Activated CD4-positive, alpha-beta T cell treated with anti-CD3 and anti-CD28 coated beads for 36 hours (primary cell): ENCODE results near the gene THPO. TPM values are rescaled to one million over a fixed set of nuclear protein-coding genes. Genes with fewer than 3 reads are reported as not detected.
A peak's percentile ranks its signal among the peaks of the same experiment; 100 is the strongest.

Experiments
- ATAC-seq: fragments of 200-7000 bp; cut with Tn5 transposase; one replicate; pipeline ENCODE4 v1.10.0; 2021; ENCODE audit warnings: mild to moderate bottlenecking, moderate library complexity
- CTCF ChIA-PET: fragments of 350-600 bp; sonication (Branson Sonifier 250); formaldehyde crosslinking; loops from one replicate; lab custom pipeline; 2021; ENCODE audit warnings: antibody characterized with exemption; lab: Charles Lee
- POLR2A ChIA-PET: fragments of 350-600 bp; sonication (Branson Sonifier 250); formaldehyde crosslinking; loops from one replicate; lab custom pipeline; 2021; ENCODE audit warnings: antibody characterized with exemption, inconsistent platforms; lab: Charles Lee
- DNase-seq: peaks from one replicate; pipeline ENCODE4 v3.0.0-alpha.2; 2020
- H3K27ac Mint-ChIP-seq: one replicate; pipeline ENCODE4 v1.8.0; 2021; ENCODE audit warnings: mixed read lengths
- H3K27me3 Mint-ChIP-seq: one replicate; pipeline ENCODE4 v1.8.0; 2021; ENCODE audit warnings: mixed read lengths
- H3K36me3 Mint-ChIP-seq: one replicate; pipeline ENCODE4 v1.8.0; 2021; ENCODE audit warnings: low read depth, mixed read lengths
- H3K4me1 Mint-ChIP-seq: one replicate; pipeline ENCODE4 v1.8.0; 2021; ENCODE audit warnings: mixed read lengths
- H3K4me3 Mint-ChIP-seq: one replicate; pipeline ENCODE4 v1.8.0; 2021; ENCODE audit warnings: mild to moderate bottlenecking, moderate library complexity, mixed read lengths
- H3K9me3 Mint-ChIP-seq: one replicate; pipeline ENCODE4 v1.8.0; 2021; ENCODE audit warnings: low read depth, mixed read lengths
- intact Hi-C, 2 experiments: fragments of 100-400 bp; cut with DNase I in 1 of 2; cut with micrococcal nuclease in 1 of 2; formaldehyde crosslinking; loops; one replicate each; pipeline versions ENCODE4 v1.14.2 to v1.15.1; 2022 to 2024; cut with DNase I, micrococcal nuclease
- total RNA-seq, 2 experiments: library from RNA; stranded (reverse); gene quantifications; one replicate each; pipeline ENCODE4 v1.2.3, GENCODE V29; 2021

THPO gene
- total RNA-seq, 2 experiments from 2014 or later = not detected

DNA sequence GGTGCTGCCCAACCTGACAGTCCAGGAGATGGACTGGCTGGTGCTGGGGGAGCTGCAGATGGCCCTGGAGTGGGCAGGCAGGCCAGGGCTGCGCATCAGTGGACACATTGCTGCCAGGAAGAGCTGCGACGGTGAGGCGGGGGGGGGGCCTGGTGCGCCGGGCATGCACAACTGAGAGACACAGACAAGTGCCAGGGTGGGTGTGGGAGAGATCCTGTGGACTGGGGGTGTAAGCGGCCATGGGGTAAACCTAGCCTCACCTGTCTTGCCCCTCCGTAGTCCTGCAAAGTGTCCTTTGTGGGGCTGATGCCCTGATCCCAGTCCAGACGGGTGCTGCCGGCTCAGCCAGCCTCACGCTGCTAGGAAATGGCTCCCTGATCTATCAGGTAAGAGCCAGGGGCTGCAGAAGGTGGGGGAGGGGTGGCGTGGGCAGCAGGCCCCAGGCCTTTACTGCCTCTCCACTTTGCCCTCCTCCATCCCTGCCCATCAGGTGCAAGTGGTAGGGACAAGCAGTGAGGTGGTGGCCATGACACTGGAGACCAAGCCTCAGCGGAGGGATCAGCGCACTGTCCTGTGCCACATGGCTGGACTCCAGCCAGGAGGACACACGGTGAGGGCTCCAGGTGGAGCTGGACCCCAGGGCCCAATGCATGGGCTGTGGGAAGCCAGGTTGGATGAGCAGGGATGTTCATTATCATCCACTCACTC lies 5.2 kb upstream of the THPO start:
- Mint-ChIP-seq H3K9me3 (no peaks in the 10 kb centered on the region), H3K27ac (no peak overlapping the region), H3K4me1 (peaks cover 6% of the 10 kb centered on the region), H3K4me3 (no peak overlapping the region), H3K27me3 (peaks cover 38% of the 10 kb centered on the region), H3K36me3 (no peaks in the 10 kb centered on the region)
- POLR2A ChIA-PET = no interaction called here
- CTCF ChIA-PET = interaction anchor here (1.3 to 2.7 kb wide), 3 partner anchors 9 to 159 kb away, joined by 4 to 13 read pairs (median 4); no protein-coding TSS in a partner anchor
- ATAC-seq (no peak), DNase-seq (no peak)
- intact Hi-C loops = no loop called here

DNA sequence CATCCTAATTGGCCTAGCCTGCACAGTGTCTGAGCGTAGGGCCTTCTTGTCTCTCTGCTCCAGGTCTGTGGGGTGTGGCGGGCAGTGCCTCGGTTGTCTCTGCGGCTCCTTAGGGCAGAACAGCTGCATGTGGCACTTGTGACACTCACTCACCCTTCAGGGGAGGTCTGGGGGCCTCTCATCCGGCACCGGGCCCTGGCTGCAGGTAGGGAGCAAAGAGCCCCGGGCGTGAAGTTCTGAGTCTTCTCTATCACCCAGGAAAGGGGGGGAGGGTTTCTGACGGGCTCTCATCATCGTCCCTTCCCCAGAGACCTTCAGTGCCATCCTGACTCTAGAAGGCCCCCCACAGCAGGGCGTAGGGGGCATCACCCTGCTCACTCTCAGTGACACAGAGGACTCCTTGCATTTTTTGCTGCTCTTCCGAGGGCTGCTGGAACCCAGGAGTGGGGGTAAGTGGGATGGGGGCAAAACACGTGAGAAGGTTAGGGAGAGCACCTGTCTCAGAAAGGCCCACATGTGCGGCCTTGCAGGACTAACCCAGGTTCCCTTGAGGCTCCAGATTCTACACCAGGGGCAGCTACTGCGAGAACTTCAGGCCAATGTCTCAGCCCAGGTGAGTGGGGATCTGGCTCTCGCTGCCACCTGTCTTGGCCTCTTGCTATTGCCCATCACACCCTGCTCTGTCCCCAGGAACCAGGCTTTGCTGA lies 4.5 kb upstream of the THPO start:
- peaks cover 6% of the 10 kb centered on the region for H3K4me1 Mint-ChIP-seq
- ChIA-PET POLR2A (no interaction called here), CTCF (interaction anchor here (0.6 to 2.7 kb wide), 3 partner anchors 10 to 31 kb away, joined by 3 to 13 read pairs (median 4); no protein-coding TSS in a partner anchor)
- H3K4me3 Mint-ChIP-seq = no peak overlapping the region
- intact Hi-C loops = no loop called here
- H3K27me3 Mint-ChIP-seq = peaks cover 43% of the 10 kb centered on the region
- no peak for ATAC-seq
- DNase-seq = no peak
- no peaks in the 10 kb centered on the region for H3K9me3 Mint-ChIP-seq
- H3K27ac Mint-ChIP-seq = no peak overlapping the region
- H3K36me3 Mint-ChIP-seq = no peaks in the 10 kb centered on the region

DNA sequence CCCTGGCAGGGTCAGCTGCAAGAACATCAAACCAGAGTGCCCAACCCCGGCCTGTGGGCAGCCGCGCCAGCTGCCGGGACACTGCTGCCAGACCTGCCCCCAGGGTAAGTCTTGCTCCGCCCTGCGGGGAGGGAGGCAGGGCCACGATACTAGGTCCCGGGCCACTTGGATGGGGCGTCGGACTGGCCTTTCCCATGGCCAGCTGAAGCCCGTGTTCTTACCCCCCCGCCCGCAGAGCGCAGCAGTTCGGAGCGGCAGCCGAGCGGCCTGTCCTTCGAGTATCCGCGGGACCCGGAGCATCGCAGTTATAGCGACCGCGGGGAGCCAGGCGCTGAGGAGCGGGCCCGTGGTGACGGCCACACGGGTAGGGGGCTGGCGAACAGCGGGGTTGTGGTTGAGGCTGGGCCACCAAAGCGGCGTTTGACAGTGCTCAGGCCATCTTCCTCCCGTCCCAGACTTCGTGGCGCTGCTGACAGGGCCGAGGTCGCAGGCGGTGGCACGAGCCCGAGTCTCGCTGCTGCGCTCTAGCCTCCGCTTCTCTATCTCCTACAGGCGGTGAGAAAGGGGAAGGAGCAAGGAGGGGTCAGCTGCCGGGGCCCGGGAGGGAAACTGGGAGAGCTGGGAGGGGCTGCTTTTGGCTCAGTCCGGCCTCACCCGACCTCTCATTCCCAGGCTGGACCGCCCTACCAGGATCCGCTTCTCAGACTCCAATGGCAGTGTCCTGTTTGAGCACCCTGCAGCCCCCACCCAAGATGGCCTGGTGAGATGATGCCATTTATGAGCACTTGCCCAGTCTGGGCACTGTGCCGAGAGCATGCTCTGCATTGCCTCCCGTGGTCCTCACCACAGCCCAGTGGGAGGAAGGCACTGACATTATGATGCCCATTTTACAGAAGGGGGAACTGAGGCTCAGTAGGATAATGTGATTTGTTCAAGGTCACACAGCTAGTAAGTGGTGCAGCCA lies 3.5 kb upstream of the THPO start:
- Mint-ChIP-seq H3K4me1 (peaks cover 6% of the 10 kb centered on the region), H3K27ac (no peak overlapping the region), H3K9me3 (no peaks in the 10 kb centered on the region), H3K4me3 (no peak overlapping the region), H3K27me3 (peaks cover 47% of the 10 kb centered on the region), H3K36me3 (no peaks in the 10 kb centered on the region)
- POLR2A ChIA-PET = no interaction called here
- DNase-seq = no peak
- CTCF ChIA-PET = interaction anchor here (0.6 to 2.7 kb wide), 5 partner anchors 10 to 160 kb away, joined by 3 to 13 read pairs (median 4); no protein-coding TSS in a partner anchor
- peak; percentile 17 for ATAC-seq
- intact Hi-C loops = no loop called here

DNA sequence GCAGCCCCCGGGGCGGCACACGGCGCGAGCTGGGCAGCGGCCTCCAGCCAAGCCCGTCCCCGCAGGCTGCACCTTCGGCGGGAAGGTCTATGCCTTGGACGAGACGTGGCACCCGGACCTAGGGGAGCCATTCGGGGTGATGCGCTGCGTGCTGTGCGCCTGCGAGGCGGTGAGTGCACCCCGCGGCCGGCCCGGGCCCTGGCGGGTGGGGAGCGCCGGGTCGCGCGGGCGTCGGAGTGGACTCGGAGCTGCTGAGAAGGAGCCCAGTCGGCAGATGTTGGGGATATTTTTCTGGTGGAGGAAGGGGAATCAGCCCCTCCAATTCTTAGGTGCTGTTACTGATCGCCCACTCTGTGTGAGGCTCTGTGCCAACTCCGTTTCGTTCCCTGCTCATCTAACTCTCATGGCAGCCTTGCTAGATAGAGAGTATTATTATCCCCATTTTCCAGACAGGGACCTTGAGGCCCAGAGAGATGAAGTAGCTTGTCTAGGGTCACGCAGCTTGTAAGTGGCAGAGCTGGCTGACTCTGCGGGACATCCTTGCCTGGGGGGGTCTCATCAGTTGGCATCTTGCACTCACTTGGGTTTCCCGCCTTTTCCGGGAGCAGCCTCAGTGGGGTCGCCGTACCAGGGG lies 2.7 kb upstream of the THPO start:
- ATAC-seq (peak; percentile 40), DNase-seq (peak; percentile 41)
- no peak overlapping the region for H3K27ac Mint-ChIP-seq
- ChIA-PET POLR2A (no interaction called here), CTCF (interaction anchor here (0.6 to 1.6 kb wide), 4 partner anchors 9 to 161 kb away, joined by 3 to 5 read pairs (median 4); no protein-coding TSS in a partner anchor)
- peaks cover 47% of the 10 kb centered on the region for H3K27me3 Mint-ChIP-seq
- no peaks in the 10 kb centered on the region for H3K9me3 Mint-ChIP-seq
- H3K36me3 Mint-ChIP-seq = no peaks in the 10 kb centered on the region
- H3K4me1 Mint-ChIP-seq = peaks cover 6% of the 10 kb centered on the region
- H3K4me3 Mint-ChIP-seq = peak overlapping the region; percentile 41
- intact Hi-C loops = no loop called here

DNA sequence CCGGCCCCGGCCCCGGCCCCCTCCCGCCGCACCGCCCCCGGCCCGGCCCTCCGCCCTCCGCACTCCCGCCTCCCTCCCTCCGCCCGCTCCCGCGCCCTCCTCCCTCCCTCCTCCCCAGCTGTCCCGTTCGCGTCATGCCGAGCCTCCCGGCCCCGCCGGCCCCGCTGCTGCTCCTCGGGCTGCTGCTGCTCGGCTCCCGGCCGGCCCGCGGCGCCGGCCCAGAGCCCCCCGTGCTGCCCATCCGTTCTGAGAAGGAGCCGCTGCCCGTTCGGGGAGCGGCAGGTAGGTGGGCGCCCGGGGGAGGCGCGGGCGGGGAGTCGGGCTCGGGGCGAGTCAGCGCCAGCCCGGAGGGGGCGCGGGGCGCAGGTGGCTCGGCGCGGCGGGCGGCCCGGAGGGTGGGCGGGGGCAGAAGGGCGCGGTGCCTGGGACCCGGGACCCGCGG lies 2.2 kb upstream of the THPO start:
- Mint-ChIP-seq H3K27me3 (peaks cover 50% of the 10 kb centered on the region), H3K36me3 (no peaks in the 10 kb centered on the region), H3K9me3 (no peaks in the 10 kb centered on the region), H3K4me1 (peaks cover 6% of the 10 kb centered on the region), H3K27ac (no peak overlapping the region), H3K4me3 (no peak overlapping the region)
- ChIA-PET POLR2A (no interaction called here), CTCF (interaction anchor here (1.6 kb wide), 1 partner anchor 9 kb away, joined by 5 read pairs; no protein-coding TSS in a partner anchor)
- peak; percentile 60 for DNase-seq
- intact Hi-C loops = no loop called here
- peak; percentile 31 for ATAC-seq

DNA sequence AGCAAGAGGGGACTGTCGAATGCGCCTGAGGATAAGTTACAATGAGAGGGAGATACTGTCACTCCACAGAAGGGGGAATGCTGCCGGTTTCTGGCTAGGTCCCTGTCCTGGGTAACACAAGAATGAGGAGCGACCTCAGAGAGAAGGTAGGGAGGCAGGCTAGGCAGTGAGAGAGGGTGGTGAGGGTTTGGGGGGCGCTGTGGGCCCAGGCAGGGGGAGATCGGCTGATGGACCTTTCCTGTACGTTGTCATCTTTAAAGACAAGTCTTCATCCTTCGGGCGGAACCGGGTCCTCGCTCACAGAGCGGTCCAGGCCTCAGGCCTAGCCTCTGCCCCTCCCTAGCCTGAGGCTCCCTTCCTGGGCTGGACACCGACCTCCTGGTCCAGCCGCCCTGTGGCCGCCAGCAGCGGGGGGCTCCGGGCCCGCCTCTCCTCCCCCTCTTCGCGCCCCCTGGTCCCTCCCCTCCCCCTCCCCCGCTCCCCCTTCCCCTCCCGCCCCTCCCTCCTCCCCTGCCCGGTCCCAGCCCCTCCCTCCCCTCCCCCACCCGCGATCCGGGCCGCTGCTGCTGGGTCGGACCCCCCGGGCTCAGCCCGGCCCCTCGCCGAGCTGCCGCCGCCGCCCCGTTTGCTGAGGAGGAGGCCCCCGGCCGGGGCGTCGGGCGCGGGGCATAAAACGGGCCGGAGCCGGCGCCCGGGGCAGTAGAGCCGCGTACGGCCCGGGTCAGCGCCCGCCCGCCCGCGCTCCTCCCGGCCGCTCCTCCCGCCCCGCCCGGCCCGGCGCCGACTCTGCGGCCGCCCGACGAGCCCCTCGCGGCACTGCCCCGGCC lies 1.6 kb upstream of the THPO start, which contains the start of gene CHRD:
Gene CHRD, plus strand, starts transcription at position 697 of the 827 bp plus-strand sequence. CDS start 265 bp downstream, outside the sequence.
- intact Hi-C loops = no loop called here
- ATAC-seq (no peak), DNase-seq (no peak)
- no peak within 1 kb of the TSS for H3K27ac Mint-ChIP-seq
- H3K36me3 Mint-ChIP-seq = no peaks in the 10 kb centered on the region
- H3K4me1 Mint-ChIP-seq = peaks cover 6% of the 10 kb centered on the region
- ChIA-PET POLR2A (no interaction called here), CTCF (interaction anchor here (1.6 kb wide), 1 partner anchor 8 kb away, joined by 5 read pairs; no protein-coding TSS in a partner anchor)
- H3K9me3 Mint-ChIP-seq = no peaks in the 10 kb centered on the region
- H3K27me3 Mint-ChIP-seq = peaks cover 46% of the 10 kb centered on the region
- peak within 1 kb of the TSS; percentile 41 for H3K4me3 Mint-ChIP-seq

DNA sequence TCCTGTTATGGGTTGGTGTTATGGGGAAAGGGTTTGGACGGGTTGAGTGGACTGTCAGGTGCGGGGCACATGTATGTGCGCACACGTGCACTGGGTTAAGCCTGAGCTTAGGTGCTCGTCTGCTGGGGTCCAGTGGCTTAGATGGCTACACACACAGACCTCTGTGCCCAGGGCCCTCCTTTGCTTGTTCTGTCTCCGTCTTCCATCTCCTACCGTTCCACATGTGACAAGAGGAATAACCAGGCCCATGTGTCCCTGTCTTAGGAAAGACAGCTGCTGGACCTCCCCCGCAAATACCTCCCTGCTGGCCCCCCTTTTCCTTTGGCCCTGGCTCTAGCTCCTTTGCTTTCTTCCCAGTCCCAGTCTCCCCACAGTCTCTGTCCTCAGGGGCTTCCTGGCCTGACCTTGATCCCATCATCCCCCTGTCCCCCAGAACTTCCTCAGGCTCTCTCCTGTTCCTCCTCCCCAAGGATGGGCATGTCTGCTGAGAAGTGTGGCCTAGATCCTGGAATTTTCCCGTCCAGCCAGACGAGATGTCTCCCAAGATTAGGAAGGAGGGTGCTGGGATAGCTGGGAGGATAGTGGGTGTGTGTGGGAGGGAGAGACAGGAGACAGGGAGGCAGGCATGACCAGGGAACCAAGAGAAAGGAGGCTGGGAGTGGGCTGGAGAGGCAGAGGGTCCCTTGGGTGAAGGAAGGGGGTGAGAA lies 797 bp upstream of the THPO start:
- intact Hi-C loops = no loop called here
- POLR2A ChIA-PET = no interaction called here

DNA sequence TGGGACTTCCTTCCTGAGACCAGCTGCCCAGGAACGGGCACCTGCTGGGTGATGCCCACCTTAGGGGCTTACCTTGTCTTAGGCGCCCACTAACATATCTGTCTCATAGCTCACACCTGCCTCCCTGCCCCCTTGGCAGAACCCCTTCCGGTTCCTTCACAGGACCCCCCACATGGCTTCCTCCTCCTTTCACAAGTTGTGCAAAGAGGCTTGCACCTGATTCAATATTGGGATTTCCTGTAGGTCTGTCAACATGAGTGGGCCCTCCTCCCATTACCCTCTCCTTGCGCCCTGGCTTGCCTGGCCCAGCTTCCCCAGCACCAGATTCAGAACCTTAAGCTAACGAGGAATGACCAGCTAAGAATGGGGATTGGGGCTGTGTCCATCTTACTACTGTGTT lies 633 bp downstream of the THPO start:
- ChIA-PET CTCF (interaction anchor here (0.6 kb wide), 1 partner anchor 164 kb away, joined by 3 read pairs; no protein-coding TSS in a partner anchor), POLR2A (no interaction called here)

More for the DNA sequence above, 797 bp upstream of the THPO start:
- no peak for DNase-seq
- H3K4me3 Mint-ChIP-seq = peak overlapping the region; percentile 14
- peaks cover 6% of the 10 kb centered on the region for H3K4me1 Mint-ChIP-seq
- CTCF ChIA-PET = interaction anchor here (0.5 kb wide), 1 partner anchor 149 kb away, joined by 4 read pairs; no protein-coding TSS in a partner anchor
- H3K27me3 Mint-ChIP-seq = peaks cover 45% of the 10 kb centered on the region
- no peak overlapping the region for H3K27ac Mint-ChIP-seq
- H3K9me3 Mint-ChIP-seq = no peaks in the 10 kb centered on the region
- ATAC-seq = no peak
- H3K36me3 Mint-ChIP-seq = no peaks in the 10 kb centered on the region

DNA sequence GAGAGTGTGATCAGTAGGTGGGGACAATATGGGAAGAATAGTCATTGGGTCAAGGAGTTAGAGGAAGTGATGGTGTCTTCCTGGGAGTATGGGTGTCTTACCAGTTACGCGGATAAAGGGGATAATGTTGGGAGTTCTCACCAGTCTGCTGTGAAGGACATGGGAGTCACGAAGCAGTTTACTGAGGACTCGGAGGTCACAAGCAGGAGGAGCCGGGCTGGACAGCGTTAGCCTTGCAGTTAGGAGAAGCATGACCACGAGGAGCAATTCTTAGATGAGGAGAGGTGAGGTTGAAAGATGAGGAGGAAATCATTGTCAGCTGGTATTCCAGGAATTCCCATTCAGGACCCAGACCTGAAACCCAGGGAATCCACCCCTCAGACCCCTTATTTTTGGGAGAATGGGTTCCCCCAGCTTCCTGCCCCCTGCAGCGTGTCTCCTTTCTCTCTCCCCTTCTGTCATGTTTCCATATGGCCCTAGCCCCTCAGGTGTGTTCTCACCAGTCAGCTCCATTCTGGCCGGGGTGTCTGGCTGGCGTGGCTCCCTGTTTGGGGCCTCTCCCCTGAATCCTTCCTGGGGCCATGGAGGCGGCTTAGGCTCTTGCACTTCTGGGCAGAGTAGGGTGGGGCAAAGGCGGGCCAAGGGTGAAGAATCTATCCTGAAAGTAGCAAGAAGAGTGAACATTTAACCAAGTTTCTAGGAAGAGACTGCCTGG lies 2.1 kb downstream of the THPO start:
- no peak for ATAC-seq
- ChIA-PET POLR2A (no interaction called here), CTCF (interaction anchor here (1.4 to 1.5 kb wide), 2 partner anchors 138 to 166 kb away, joined by 4 to 5 read pairs; no protein-coding TSS in a partner anchor)
- Mint-ChIP-seq H3K4me1 (peaks cover 7% of the 10 kb centered on the region), H3K27me3 (peaks cover 27% of the 10 kb centered on the region), H3K4me3 (no peak overlapping the region), H3K36me3 (peaks cover 1% of the 10 kb centered on the region), H3K9me3 (no peaks in the 10 kb centered on the region), H3K27ac (no peak overlapping the region)
- intact Hi-C loops = no loop called here
- no peak for DNase-seq

More for the DNA sequence above, 633 bp downstream of the THPO start:
- DNase-seq = no peak
- peaks cover 6% of the 10 kb centered on the region for H3K4me1 Mint-ChIP-seq
- intact Hi-C loops = no loop called here
- no peak overlapping the region for H3K27ac Mint-ChIP-seq
- peaks cover 34% of the 10 kb centered on the region for H3K27me3 Mint-ChIP-seq
- ATAC-seq = no peak
- H3K9me3 Mint-ChIP-seq = no peaks in the 10 kb centered on the region
- H3K4me3 Mint-ChIP-seq = no peak overlapping the region
- no peaks in the 10 kb centered on the region for H3K36me3 Mint-ChIP-seq
